SU-DHL-6 (cell line): Measurements from ENCODE around the gene SLX9.

ENCODE experiments used
- H2AFZ ChIP-seq: fragments of 200-600 bp; sonication (generic); 2 replicates; pipeline ENCODE4 v1.6.1; 2014; ENCODE audit warnings: low read depth, mild to moderate bottlenecking, moderate library complexity, mixed read lengths, antibody characterized with exemption, low read length; ENCODE audit not compliant: severe bottlenecking
- H3F3A ChIP-seq: fragments of 200-600 bp; shearing (Covaris generic); 2 replicates; pipeline ENCODE4 v1.6.0; 2016; ENCODE audit warnings: antibody characterized with exemption, mild to moderate bottlenecking; ENCODE audit not compliant: insufficient read depth
- H3K27ac ChIP-seq: fragments of 200-600 bp; sonication (generic); 2 replicates; pipeline ENCODE4 v1.5.1; 2016; ENCODE audit warnings: low read depth, mild to moderate bottlenecking, low read length, moderate library complexity, mixed read lengths
- H3K27me3 ChIP-seq: fragments of 200-600 bp; sonication (generic), shearing (Covaris generic); 2 replicates; pipeline ENCODE4 v1.6.0; 2014; ENCODE audit warnings: mild to moderate bottlenecking, low read length
- H3K36me3 ChIP-seq: fragments of 200-600 bp; sonication (generic); 2 replicates; pipeline ENCODE4 v1.6.1; 2014; ENCODE audit warnings: mild to moderate bottlenecking, low read length, mixed read lengths
- H3K4me2 ChIP-seq: fragments of 300-600, 200-600 bp; shearing (Covaris generic), sonication (generic); 2 replicates; pipeline ENCODE4 v1.6.0; 2014; ENCODE audit warnings: low read length, low read depth, mild to moderate bottlenecking; ENCODE audit not compliant: poor library complexity, severe bottlenecking
- H3K4me3 ChIP-seq: fragments of 200-600 bp; sonication (generic); 2 replicates; pipeline ENCODE4 v1.5.1; 2014; ENCODE audit warnings: antibody characterized with exemption, low read length, mild to moderate bottlenecking, mixed read lengths; ENCODE audit not compliant: insufficient read depth, poor library complexity, severe bottlenecking
- H3K79me2 ChIP-seq: fragments of 200-600 bp; sonication (generic); 2 replicates; pipeline ENCODE4 v1.6.1; 2014; ENCODE audit warnings: mild to moderate bottlenecking, low read length, moderate library complexity; ENCODE audit not compliant: insufficient read depth
- H3K9ac ChIP-seq: fragments of 200-600 bp; sonication (generic); 2 replicates; pipeline ENCODE4 v1.7.0; 2014; ENCODE audit warnings: mild to moderate bottlenecking, low read length
- H3K9me2 ChIP-seq: fragments of 200-600 bp; sonication (generic); replicated peaks from 2 replicates; pipeline ENCODE4 v1.6.1; 2014; ENCODE audit warnings: low read length; ENCODE audit not compliant: insufficient read depth
- H3K9me3 ChIP-seq: fragments of 200-600 bp; sonication (generic); 2 replicates; pipeline ENCODE4 v1.6.1; 2014; ENCODE audit warnings: low read length, mixed read lengths; ENCODE audit not compliant: insufficient read depth
- H4K20me1 ChIP-seq: fragments of 200-600 bp; sonication (generic); 2 replicates; pipeline ENCODE4 v1.6.1; 2014; ENCODE audit warnings: low read depth, mild to moderate bottlenecking, antibody characterized with exemption, low read length, moderate library complexity, mixed read lengths
- CTCF ChIP-seq: fragments of 200-600 bp; sonication (generic); IDR thresholded peaks from one replicate; pipeline ENCODE4 v1.5.1; 2017; ENCODE audit warnings: antibody characterized with exemption, mild to moderate bottlenecking, low read length, moderate library complexity; ENCODE audit not compliant: insufficient read depth, poor library complexity, severe bottlenecking
- EZH2phosphoT487 ChIP-seq: fragments of 200-600 bp; sonication (generic), shearing (Covaris generic); conservative IDR thresholded peaks from 2 replicates; pipeline ENCODE4 v1.6.1; 2018; ENCODE audit warnings: mild to moderate bottlenecking, antibody characterized with exemption, low read length, moderate library complexity, mixed read lengths

SLX9 gene

GRCh38 chr21:45010096-45010495, 70.3 kb downstream of the SLX9 start:
- no peaks in the 10 kb centered on the region for H3K9me3 ChIP-seq
- H3K27ac ChIP-seq: no peak overlapping the region
- no peaks in the 10 kb centered on the region for H4K20me1 ChIP-seq
- no peaks in the 10 kb centered on the region for H3K27me3 ChIP-seq
- H3K9ac ChIP-seq: no peak overlapping the region
- H2AFZ ChIP-seq: no peak overlapping the region
- TF ChIP-seq CTCF (no peak), EZH2phosphoT487 (no peak)
- H3K36me3 ChIP-seq: no peaks in the 10 kb centered on the region
- no peaks in the 10 kb centered on the region for H3K79me2 ChIP-seq
- no peaks in the 10 kb centered on the region for H3K9me2 ChIP-seq
- H3K4me2 ChIP-seq: no peak overlapping the region
- no peak overlapping the region for H3K4me3 ChIP-seq
- no peaks in the 10 kb centered on the region for H3F3A ChIP-seq

- H3K4me3 ChIP-seq: no peak overlapping the region
- H3K27ac ChIP-seq: no peak overlapping the region
- H3K9me2 ChIP-seq: no peaks in the 10 kb centered on the region
- TF ChIP-seq CTCF (no peak), EZH2phosphoT487 (no peak)
- H3K36me3 ChIP-seq: no peaks in the 10 kb centered on the region
- H4K20me1 ChIP-seq: no peaks in the 10 kb centered on the region
- H3K27me3 ChIP-seq: no peaks in the 10 kb centered on the region
- H3F3A ChIP-seq: no peaks in the 10 kb centered on the region
- no peak overlapping the region for H3K4me2 ChIP-seq
- H3K79me2 ChIP-seq: no peaks in the 10 kb centered on the region
- no peaks in the 10 kb centered on the region for H3K9me3 ChIP-seq
- H2AFZ ChIP-seq: no peak overlapping the region
- H3K9ac ChIP-seq: no peak overlapping the region
Measured at GRCh38 chr21:45010860-45011259, 71.0 kb downstream of the SLX9 start.

- no peak for TF ChIP-seq CTCF
- no peak for TF ChIP-seq EZH2phosphoT487
Measured at GRCh38 chr21:45011426-45011825, 71.6 kb downstream of the SLX9 start.

More at GRCh38 chr21:45011426-45011825, 71.6 kb downstream of the SLX9 start:
- H3K27me3 ChIP-seq: no peaks in the 10 kb centered on the region
- no peaks in the 10 kb centered on the region for H4K20me1 ChIP-seq
- no peak overlapping the region for H2AFZ ChIP-seq
- H3K79me2 ChIP-seq: no peaks in the 10 kb centered on the region
- no peaks in the 10 kb centered on the region for H3K36me3 ChIP-seq
- no peaks in the 10 kb centered on the region for H3K9me3 ChIP-seq
- no peak overlapping the region for H3K27ac ChIP-seq
- H3K4me2 ChIP-seq: no peak overlapping the region
- no peak overlapping the region for H3K4me3 ChIP-seq
- no peaks in the 10 kb centered on the region for H3F3A ChIP-seq
- H3K9me2 ChIP-seq: no peaks in the 10 kb centered on the region
- no peak overlapping the region for H3K9ac ChIP-seq
